NOMO-1 (cell line): ENCODE data around the gene BUD31.

Experiments used
- DNase-seq, 2 experiments: peaks; one replicate each; lab custom pipeline; 2025; ENCODE audit not compliant: unreplicated experiment in 2 of 2; lab: John Stamatoyannopoulos, UW

BUD31 gene

DNA sequence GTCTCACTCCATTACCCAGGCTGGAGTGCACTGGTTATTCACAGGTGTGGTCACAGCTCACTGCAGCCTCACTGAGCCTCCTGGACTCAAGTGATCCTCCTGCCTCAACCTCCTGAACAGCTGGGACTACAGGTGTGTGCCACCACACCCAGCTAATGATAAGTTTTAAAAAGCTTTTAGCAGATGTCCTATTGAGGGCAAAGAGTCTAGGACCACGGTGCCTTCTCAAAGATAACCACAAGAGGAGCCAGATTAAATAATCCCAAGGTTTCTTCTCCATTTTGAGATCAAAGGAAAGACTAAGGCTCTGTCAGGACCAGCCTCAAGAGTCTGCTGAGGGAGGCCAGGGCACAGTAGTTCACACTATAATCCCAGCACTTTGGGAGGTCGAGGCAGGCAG lies 52.5 kb downstream of the BUD31 start:
- DNase-seq: peak in 1 of 2 experiments; percentile 16

DNA sequence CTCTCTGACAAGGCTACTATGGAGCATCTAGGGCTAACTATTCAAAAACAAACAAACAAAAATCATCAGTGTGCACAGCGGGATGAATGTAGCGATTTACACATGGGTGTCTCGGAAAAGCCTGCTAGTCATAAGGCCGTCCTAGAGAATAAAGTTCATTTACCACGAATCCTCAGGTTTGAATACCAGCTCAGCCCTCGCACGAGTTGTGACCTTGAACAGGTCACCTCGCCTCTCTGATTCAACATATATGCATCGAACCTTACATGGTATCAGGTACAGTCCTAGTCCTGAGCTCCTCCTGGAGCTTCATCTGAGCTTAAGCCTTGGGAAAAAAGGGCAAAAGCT lies 56.6 kb downstream of the BUD31 start:
- DNase-seq: no peak

DNA sequence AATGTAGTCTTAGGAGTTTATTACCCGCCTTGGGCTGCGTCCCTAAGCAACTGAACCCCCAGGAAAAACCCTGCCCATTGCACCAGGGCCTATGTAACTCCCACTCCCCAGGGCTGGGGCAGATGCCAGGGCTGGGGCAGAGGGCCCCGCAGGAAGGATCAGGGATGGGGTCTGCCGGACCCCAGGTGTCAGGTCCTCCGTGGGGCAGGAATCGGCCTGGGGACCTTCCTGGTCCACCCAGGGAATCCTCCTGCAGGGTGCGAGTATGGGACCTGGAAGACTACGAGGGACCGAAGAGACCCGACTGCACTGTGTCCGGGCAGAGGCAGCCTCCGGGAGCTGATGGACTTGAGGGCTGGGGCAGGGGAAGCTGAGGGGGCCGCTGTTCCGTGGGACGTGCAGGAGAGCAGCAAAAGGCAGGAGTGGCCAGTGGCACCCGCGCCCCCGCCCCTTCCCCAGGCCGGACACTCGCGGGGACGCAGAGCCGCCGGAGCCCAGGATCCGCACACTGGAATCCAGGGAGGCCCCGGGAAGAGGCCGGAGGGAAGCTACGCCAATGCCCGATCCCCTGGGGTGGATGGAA lies 59.7 kb downstream of the BUD31 start:
- DNase-seq: no peak
